ENCODE results near the gene CHRNA3. TPM values are rescaled to one million over a fixed set of nuclear protein-coding genes. Genes with fewer than 3 reads are reported as not detected.

Gene CHRNA3
- total and polyA plus RNA-seq, 2 experiments from 2014 or later, result 1.7 to 2.3 TPM

DNA sequence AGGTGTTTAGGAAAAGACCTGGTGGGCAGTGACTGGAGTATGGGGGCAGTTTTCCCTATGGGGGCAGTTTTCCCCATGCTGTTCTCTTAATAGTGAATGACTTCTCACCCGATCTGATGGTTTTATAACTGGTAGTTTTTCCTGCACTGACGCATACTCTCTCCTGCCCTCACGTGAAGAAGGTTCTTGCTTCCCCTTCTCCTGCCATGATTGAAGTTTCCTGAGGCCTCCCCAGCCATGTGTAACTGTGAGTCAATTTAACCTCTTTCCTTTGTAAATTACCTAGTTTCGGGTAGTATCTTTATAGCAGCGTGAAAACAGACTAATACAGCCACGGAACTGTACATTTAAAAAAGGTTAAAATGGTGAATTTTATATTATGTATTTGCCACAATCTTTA, 45.2 kb upstream of the CHRNA3 start:
- 86% methylated on average over 6 of the region's 6 CpGs for WGBS (ENCODE audit: low lambda C conversion rate, missing lambda C conversion rate)
- H3K4me2 ChIP-seq, result no peak overlapping the region
- H3K27ac ChIP-seq, result no peak overlapping the region
- H4K20me1 ChIP-seq (ENCODE audit: insufficient read depth, poor library complexity, severe bottlenecking), result no peaks in the 10 kb centered on the region
- no peaks in the 10 kb centered on the region for H3K27me3 ChIP-seq
- no peak for DNase-seq (ENCODE audit: low spot score)
- TF ChIP-seq CTCF (IDR thresholded peaks at IDR 0.05; ENCODE audit: poor library complexity) (no peak), EZH2 (IDR thresholded peaks at IDR 0.05; ENCODE audit: borderline replicate concordance) (no peak), EZH2phosphoT487 (IDR thresholded peaks at IDR 0.05; ENCODE audit: low read depth, severe bottlenecking, unreplicated experiment) (no peak)
- no peaks in the 10 kb centered on the region for H3K9me2 ChIP-seq (replicated peaks; ENCODE audit: insufficient read depth)
- H3K4me3 ChIP-seq, result no peak overlapping the region
- no peak overlapping the region for H2AFZ ChIP-seq
- no peaks in the 10 kb centered on the region for H3K9me3 ChIP-seq (ENCODE audit: low read depth)
- no peaks in the 10 kb centered on the region for H3K4me1 ChIP-seq (ENCODE audit: insufficient read depth)
- no peaks in the 10 kb centered on the region for H3K36me3 ChIP-seq (replicated peaks; ENCODE audit: insufficient read depth, low read depth)
- H3K79me2 ChIP-seq, result no peaks in the 10 kb centered on the region

GRCh38 chr15:78663703-78664102, 42.9 kb upstream of the CHRNA3 start:
- no peak overlapping the region for H3K27ac ChIP-seq

GRCh38 chr15:78662028-78662427, 41.2 kb upstream of the CHRNA3 start:
- Histone ChIP-seq H3K4me3 (no peak overlapping the region), H4K20me1 (ENCODE audit: insufficient read depth, poor library complexity, severe bottlenecking) (no peaks in the 10 kb centered on the region), H3K36me3 (replicated peaks; ENCODE audit: insufficient read depth, low read depth) (no peaks in the 10 kb centered on the region), H3K27ac (no peak overlapping the region), H3K79me2 (no peaks in the 10 kb centered on the region), H3K4me1 (ENCODE audit: insufficient read depth) (no peaks in the 10 kb centered on the region), H2AFZ (no peak overlapping the region), H3K4me2 (no peak overlapping the region), H3K27me3 (no peaks in the 10 kb centered on the region), H3K9me3 (ENCODE audit: low read depth) (no peaks in the 10 kb centered on the region), H3K9me2 (replicated peaks; ENCODE audit: insufficient read depth) (no peaks in the 10 kb centered on the region)
- TF ChIP-seq EZH2 (IDR thresholded peaks at IDR 0.05; ENCODE audit: borderline replicate concordance) (no peak), EZH2phosphoT487 (IDR thresholded peaks at IDR 0.05; ENCODE audit: low read depth, severe bottlenecking, unreplicated experiment) (no peak), CTCF (IDR thresholded peaks at IDR 0.05; ENCODE audit: poor library complexity) (no peak)
- DNase-seq (ENCODE audit: low spot score), result no peak
- 77% methylated on average over 5 of the region's 5 CpGs for WGBS (ENCODE audit: low lambda C conversion rate, missing lambda C conversion rate)

More at GRCh38 chr15:78663703-78664102, 42.9 kb upstream of the CHRNA3 start:
- WGBS (ENCODE audit: low lambda C conversion rate, missing lambda C conversion rate), result 67% methylated on average over 1 of the region's 1 CpG
- Histone ChIP-seq H3K4me1 (ENCODE audit: insufficient read depth) (no peaks in the 10 kb centered on the region), H3K4me2 (no peak overlapping the region), H3K36me3 (replicated peaks; ENCODE audit: insufficient read depth, low read depth) (no peaks in the 10 kb centered on the region), H3K79me2 (no peaks in the 10 kb centered on the region), H3K9me2 (replicated peaks; ENCODE audit: insufficient read depth) (no peaks in the 10 kb centered on the region), H2AFZ (no peak overlapping the region), H3K4me3 (no peak overlapping the region), H3K9me3 (ENCODE audit: low read depth) (no peaks in the 10 kb centered on the region), H3K27me3 (no peaks in the 10 kb centered on the region), H4K20me1 (ENCODE audit: insufficient read depth, poor library complexity, severe bottlenecking) (no peaks in the 10 kb centered on the region)
- no peak for DNase-seq (ENCODE audit: low spot score)
- no peak for TF ChIP-seq EZH2 (IDR thresholded peaks at IDR 0.05; ENCODE audit: borderline replicate concordance)
- TF ChIP-seq CTCF (IDR thresholded peaks at IDR 0.05; ENCODE audit: poor library complexity), result no peak
- no peak for TF ChIP-seq EZH2phosphoT487 (IDR thresholded peaks at IDR 0.05; ENCODE audit: low read depth, severe bottlenecking, unreplicated experiment)

DNA sequence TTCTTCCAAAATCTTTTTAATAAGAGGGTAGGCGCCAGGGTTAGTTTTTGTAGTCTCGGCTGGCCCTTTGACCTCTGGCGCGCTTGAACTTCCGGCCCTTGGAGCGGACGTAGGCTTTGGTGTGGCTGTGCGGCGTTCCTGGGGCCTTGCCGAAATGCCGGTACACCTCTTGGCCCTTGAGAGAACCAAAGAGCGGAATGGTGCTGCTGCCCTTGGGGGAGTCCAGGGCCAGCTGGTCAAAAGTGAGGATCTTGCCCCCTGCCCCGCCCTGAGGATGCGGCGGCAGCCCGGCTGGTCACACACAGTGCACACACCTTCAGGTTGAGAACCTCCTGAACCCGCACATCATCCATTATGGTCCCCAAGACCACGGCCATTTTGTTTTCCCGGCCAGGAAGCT, 40.2 kb upstream of the CHRNA3 start:
- Histone ChIP-seq H3K4me3 (no peak overlapping the region), H4K20me1 (ENCODE audit: insufficient read depth, poor library complexity, severe bottlenecking) (no peaks in the 10 kb centered on the region), H3K79me2 (no peaks in the 10 kb centered on the region), H3K27ac (no peak overlapping the region), H3K9me3 (ENCODE audit: low read depth) (no peaks in the 10 kb centered on the region), H3K9me2 (replicated peaks; ENCODE audit: insufficient read depth) (no peaks in the 10 kb centered on the region), H3K27me3 (no peaks in the 10 kb centered on the region), H2AFZ (no peak overlapping the region), H3K4me1 (ENCODE audit: insufficient read depth) (no peaks in the 10 kb centered on the region), H3K4me2 (no peak overlapping the region), H3K36me3 (replicated peaks; ENCODE audit: insufficient read depth, low read depth) (no peaks in the 10 kb centered on the region)
- no peak for DNase-seq (ENCODE audit: low spot score)
- TF ChIP-seq CTCF (IDR thresholded peaks at IDR 0.05; ENCODE audit: poor library complexity) (no peak), EZH2 (IDR thresholded peaks at IDR 0.05; ENCODE audit: borderline replicate concordance) (no peak), EZH2phosphoT487 (IDR thresholded peaks at IDR 0.05; ENCODE audit: low read depth, severe bottlenecking, unreplicated experiment) (no peak)
- WGBS (ENCODE audit: low lambda C conversion rate, missing lambda C conversion rate), result 92% methylated on average over 19 of the region's 19 CpGs
